Erythroblast (primary cell): ENCODE results near the gene SERPINA9.

Experiments
- GATA1 ChIP-seq: IDR thresholded peaks from 2 replicates; pipeline ENCODE4 v1.6.1; 2011; ENCODE audit warnings: low read depth, mild to moderate bottlenecking, control low read depth, low read length, moderate library complexity
- POLR2A ChIP-seq: IDR thresholded peaks from 2 replicates; pipeline ENCODE4 v1.6.1; 2011; ENCODE audit warnings: mild to moderate bottlenecking, low read length

DNA sequence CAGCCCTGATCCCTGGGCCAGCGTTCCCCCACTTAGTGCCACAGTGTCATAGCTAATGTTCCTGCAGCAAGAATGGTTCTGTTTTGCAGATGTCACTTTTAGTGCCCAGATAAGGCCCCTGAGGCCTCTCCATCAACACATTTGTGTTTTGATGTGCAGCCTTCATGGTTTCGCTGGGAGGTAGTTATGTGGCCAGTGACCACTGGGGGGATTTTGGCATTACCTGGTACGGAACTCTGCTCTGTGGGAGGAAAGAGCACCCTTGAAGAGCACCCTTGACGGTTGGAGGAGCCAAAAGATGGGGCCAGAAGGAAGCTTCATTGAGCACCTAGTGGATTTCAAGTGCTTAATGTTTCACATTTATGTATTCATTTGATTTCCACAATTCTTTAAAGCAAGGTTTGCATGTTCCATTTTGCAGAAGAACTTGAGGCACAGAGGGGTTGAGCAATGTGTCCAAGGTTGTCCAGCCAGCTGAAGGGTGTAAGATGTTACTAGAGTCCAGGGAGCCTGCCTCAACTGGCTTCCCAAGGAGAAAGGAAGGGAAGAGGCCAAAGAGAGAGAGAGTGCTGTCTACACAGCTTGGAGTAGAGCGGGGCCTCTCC, 36.4 kb downstream of the SERPINA9 start:
- TF ChIP-seq POLR2A (no peak), GATA1 (no peak)
